Gastroesophageal sphincter (tissue), 3 donors: Measurements from ENCODE around the gene DCUN1D3.

ENCODE experiments used
- CTCF ChIP-seq, 4 experiments: fragments of 200-600 bp in 2 of 4; fragments of 450-650 bp in 2 of 4; sonication (generic) in 1 of 4; IDR thresholded peaks; one replicate each; pipeline ENCODE4 v1.5.1; 2017 to 2019; ENCODE audit warnings: antibody characterized with exemption in 4 of 4, mild to moderate bottlenecking in 2 of 4, moderate library complexity in 2 of 4
- EP300 ChIP-seq: sonication (generic); formaldehyde crosslinking; IDR thresholded peaks from one replicate; pipeline ENCODE4 v1.6.1; 2017; ENCODE audit warnings: antibody characterized with exemption, mild to moderate bottlenecking
- POLR2A ChIP-seq, 2 donors: fragments of 450-650 bp; IDR thresholded peaks; one replicate each; pipeline ENCODE4 v1.6.1; 2017; ENCODE audit warnings: antibody characterized with exemption in 2 of 2, mild to moderate bottlenecking in 2 of 2, moderate library complexity in 1 of 2
- POLR2AphosphoS5 ChIP-seq: sonication (generic); formaldehyde crosslinking; IDR thresholded peaks from one replicate; pipeline ENCODE4 v1.6.1; 2017; ENCODE audit warnings: antibody characterized with exemption

- no peak for TF ChIP-seq POLR2A (IDR thresholded peaks at IDR 0.05)
- TF ChIP-seq CTCF (IDR thresholded peaks at IDR 0.05), result no peak
- TF ChIP-seq EP300, result no peak
- peak; percentile 17 for TF ChIP-seq POLR2AphosphoS5
Observed at GRCh38 chr16:20928774-20929411, 28.7 kb upstream of the DCUN1D3 start.
